GM18505 (cell line): ENCODE data around the gene RAB31.
"Not testable (repeated sequence)": the region's sequence is repeated elsewhere in the genome, so short reads cannot be mapped to it uniquely, and the experiment has no call there.

Experiments used
- ATAC-seq: cut with Tn5 transposase; IDR thresholded peaks from one replicate; pipeline ENCODE4 v1.9.1; 2021; ENCODE audit not compliant: unreplicated experiment
- POLR2A ChIP-seq: IDR thresholded peaks from 4 replicates; pipeline ENCODE4 v1.6.1; 2011; ENCODE audit warnings: borderline replicate concordance; ENCODE audit not compliant: insufficient read depth, insufficient read length; ENCODE audit errors: extremely low read depth

Gene RAB31

GRCh38 chr18:9839853-9840252 is 131.8 kb downstream of the RAB31 start:
- no peak for ATAC-seq
- no peak for TF ChIP-seq POLR2A

- no peak for TF ChIP-seq POLR2A
- no peak for ATAC-seq
These were observed 133.7 kb downstream of the RAB31 start for GRCh38 chr18:9841752-9842151.

GRCh38 chr18:9842448-9842847 is 134.3 kb downstream of the RAB31 start:
- no peak for ATAC-seq
- TF ChIP-seq POLR2A, result no peak

GRCh38 chr18:9845256-9845655 is 137.2 kb downstream of the RAB31 start:
- no peak for ATAC-seq
- no peak for TF ChIP-seq POLR2A

GRCh38 chr18:9846162-9846925 is 138.2 kb downstream of the RAB31 start:
- no peak for TF ChIP-seq POLR2A
- no peak for ATAC-seq

GRCh38 chr18:9848170-9848879 is 140.2 kb downstream of the RAB31 start:
- no peak for TF ChIP-seq POLR2A
- no peak for ATAC-seq

- ATAC-seq, result no peak
- no peak for TF ChIP-seq POLR2A
These were observed 141.5 kb downstream of the RAB31 start for GRCh38 chr18:9849407-9850283.

- TF ChIP-seq POLR2A, result no peak
- no peak for ATAC-seq
These were observed 142.2 kb downstream of the RAB31 start for GRCh38 chr18:9850309-9850708.

- no peak for ATAC-seq
- TF ChIP-seq POLR2A, result no peak
These were observed 143.4 kb downstream of the RAB31 start for GRCh38 chr18:9851511-9851910.

GRCh38 chr18:9852266-9853081 is 144.4 kb downstream of the RAB31 start:
- no peak for ATAC-seq

GRCh38 chr18:9854801-9855676 is 146.9 kb downstream of the RAB31 start:
- TF ChIP-seq POLR2A, result no peak
- ATAC-seq, result no peak

More at GRCh38 chr18:9852266-9853081, 144.4 kb downstream of the RAB31 start:
- no peak for TF ChIP-seq POLR2A

- no peak for ATAC-seq
- TF ChIP-seq POLR2A, result no peak
These were observed 147.6 kb downstream of the RAB31 start for GRCh38 chr18:9855681-9856080.

- TF ChIP-seq POLR2A, result no peak
- ATAC-seq, result no peak
These were observed 148.0 kb downstream of the RAB31 start for GRCh38 chr18:9856092-9856491.

GRCh38 chr18:9857479-9857998 is 149.4 kb downstream of the RAB31 start:
- not testable (repeated sequence) for ATAC-seq
